ENCODE results near the gene GLRX3. TPM values are rescaled to one million over a fixed set of nuclear protein-coding genes. Genes with fewer than 3 reads are reported as not detected.

GLRX3 gene
- total RNA-seq, 1 donor from 2014 or later: 98.4 TPM

DNA sequence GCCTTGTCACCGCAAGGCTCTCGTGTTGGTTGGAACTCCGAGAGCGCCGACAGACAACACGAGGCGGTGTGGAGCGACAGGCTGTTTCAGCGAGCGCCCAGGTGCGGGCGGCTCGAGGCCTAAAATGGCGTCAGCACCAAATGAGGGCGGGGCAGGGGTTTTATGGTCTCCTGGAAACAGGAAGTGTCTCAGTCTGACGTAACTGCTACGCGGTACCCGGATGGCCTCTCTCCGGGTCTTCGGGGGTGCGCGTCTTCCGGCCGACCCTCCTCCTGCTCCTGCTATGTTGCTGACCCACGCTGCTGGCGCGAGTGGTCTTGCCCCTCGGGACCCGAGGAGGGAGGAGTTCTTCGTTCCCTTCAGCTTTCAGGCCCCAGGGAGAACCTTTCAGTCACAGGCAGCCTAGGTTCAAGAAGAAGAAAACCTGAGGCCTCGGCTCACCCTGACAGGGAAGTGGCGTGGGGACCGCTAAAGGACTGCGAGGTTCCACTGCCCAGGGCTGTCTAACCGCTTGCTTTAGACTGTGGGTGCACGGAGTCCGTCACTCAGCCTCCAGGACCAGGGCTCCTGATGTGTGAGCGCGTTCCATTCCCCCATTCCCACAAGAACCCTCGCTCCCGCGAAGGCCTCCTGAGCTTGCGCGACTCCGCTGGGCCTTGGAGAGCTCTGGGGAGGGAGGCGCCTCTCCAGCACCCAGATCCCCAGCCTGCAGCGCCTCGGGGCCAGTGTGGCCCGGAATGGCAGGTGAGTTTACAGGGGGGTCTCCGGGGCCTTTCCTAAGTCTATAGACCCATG is 77.3 kb downstream of the GLRX3 start:
- no peak for DNase-seq

GRCh38 chr10:130214431-130214830 is 78.2 kb downstream of the GLRX3 start:
- no peak for DNase-seq

GRCh38 chr10:130215151-130215930 is 79.2 kb downstream of the GLRX3 start:
- DNase-seq: no peak

- no peak for DNase-seq
These were observed 79.7 kb downstream of the GLRX3 start for GRCh38 chr10:130215931-130216231.

GRCh38 chr10:130218181-130218641 is 82.0 kb downstream of the GLRX3 start:
- no peak for DNase-seq

DNA sequence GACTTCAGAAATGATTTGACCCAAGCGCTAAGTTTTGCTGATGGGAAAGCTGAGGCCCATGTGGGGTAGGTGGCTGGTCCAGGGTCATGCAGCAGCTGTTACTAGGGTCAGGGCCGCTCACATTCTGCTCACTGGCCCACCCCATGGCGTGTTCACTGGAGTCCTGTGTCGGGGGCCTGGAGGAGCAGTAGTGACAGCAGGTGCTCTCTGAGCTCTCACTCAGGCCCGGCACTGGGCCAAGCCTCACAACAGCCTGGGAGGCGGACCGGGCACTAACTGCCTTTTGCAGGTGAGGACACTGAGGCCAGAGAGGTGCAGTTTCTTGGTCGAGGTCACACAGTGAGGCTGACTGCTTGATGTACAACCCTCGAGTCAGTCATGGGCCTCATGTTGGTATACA is 82.7 kb downstream of the GLRX3 start:
- DNase-seq: no peak

DNA sequence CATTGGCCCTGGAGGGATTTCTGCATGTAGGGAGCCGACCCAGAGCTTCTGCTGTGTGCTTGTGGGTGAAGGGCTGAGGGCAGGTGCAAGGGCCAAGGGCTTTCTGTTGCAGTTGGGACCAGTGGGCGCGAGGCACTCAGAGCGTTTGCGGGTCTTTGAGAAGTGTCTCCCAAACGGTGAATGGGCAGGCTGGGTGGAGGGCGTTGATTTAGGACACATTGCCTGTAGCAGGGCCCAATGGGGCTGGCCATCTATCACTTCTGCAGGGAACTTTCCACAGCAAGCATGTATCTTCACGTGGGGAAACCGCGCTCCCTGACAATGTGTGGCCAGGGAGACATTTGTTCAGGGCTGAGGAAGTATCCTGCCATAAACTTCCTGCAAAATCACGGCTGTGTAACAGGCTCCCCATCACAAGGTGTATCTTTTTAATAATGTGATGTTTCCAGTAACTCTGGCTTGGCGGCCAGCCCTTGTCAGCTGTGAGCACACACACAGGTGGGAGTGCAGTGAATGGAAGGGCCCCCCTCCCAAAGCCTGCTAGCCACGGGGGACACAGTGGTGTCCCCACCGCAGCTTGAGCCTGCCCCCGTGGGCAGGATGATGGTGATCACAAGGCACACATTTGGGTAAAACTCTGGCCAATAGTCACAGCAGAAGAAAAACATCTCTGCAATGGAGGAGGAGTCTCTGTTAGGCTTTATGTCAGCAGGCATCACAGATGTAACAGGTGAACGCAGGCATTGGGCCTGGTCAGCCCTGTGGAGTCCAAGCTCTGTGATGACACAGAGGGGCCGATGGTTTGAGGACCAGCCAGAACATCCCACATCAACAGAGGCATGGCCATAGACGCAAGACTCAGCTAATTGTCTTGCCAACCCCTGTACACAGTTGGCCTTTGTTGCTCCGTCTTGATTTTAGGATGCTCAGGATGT is 84.3 kb downstream of the GLRX3 start:
- DNase-seq: no peak

GRCh38 chr10:130221456-130222375 is 85.5 kb downstream of the GLRX3 start:
- no peak for DNase-seq

- DNase-seq: no peak
These were observed 86.2 kb downstream of the GLRX3 start for GRCh38 chr10:130222381-130222780.

DNA sequence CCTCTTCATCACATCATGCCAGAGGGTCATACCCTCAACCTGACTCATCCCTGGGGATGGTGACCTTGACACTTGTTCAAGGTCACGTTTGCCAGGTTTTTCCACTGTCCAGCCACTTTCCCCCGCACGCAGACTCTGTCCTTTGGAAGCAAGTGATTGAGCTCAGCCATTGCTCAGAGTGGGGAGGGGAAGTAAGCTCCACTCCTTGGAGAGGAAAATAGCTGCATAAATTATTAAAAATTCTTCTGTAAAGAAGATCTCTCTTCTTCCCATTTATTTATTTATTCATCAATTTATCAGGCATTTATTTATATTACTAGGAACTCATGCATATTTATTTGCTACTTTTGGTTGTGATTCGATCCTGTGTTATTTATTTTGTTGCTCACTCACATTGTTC is 88.0 kb downstream of the GLRX3 start:
- no peak for DNase-seq

DNA sequence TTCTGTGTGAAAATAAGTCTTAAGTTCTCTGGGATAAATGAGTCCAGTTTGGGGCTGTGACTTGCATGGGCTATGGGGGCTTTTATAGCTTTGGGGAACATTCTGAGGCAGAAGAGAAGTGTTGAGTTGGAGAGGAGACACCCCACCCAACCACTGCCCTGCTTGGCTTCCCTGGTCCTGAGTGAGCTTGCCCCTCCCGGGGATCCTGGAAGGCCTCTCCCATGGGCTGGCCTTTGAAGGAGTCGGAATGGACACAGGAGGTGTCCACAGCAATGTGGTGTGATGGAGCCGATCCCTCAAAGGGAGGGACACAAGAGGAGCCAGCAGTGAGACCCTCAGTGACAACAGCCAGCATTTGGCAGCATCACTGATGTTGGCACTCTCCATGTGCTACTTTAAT is 89.8 kb downstream of the GLRX3 start:
- no peak for DNase-seq

DNA sequence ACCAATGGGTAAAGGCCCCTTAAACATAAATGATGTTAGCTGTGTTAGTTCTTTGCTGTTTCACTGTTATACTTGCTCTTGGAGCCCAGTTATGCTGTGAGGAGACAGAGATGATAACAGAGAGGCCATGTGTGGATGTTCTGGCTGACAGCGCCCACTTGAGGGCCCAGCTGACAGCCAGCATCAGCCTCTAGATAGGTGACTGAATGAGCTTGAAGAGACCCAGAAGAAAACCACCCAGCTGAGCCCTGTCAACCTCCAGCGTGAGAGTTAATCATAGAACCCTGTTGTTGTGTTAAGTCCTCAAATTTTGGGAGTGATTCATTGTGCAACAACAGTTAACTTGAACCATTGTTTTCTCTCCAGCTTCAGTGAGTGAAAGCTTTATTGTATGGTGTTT is 91.7 kb downstream of the GLRX3 start:
- no peak for DNase-seq

Other genes starting within 250 kb of the GLRX3 start
- 6.5 and 22.5 TPM in 2 replicates for gene EBF3, start 172.1 kb upstream of the GLRX3 start, total RNA-seq
- gene C10orf143, start 25.6 kb upstream of the GLRX3 start, total RNA-seq: 0.14 and 1.0 TPM in 2 replicates

Measured in dermis blood vessel endothelial cell (primary cell).